ENCODE data around the gene GRB10.

GRB10 gene

DNA sequence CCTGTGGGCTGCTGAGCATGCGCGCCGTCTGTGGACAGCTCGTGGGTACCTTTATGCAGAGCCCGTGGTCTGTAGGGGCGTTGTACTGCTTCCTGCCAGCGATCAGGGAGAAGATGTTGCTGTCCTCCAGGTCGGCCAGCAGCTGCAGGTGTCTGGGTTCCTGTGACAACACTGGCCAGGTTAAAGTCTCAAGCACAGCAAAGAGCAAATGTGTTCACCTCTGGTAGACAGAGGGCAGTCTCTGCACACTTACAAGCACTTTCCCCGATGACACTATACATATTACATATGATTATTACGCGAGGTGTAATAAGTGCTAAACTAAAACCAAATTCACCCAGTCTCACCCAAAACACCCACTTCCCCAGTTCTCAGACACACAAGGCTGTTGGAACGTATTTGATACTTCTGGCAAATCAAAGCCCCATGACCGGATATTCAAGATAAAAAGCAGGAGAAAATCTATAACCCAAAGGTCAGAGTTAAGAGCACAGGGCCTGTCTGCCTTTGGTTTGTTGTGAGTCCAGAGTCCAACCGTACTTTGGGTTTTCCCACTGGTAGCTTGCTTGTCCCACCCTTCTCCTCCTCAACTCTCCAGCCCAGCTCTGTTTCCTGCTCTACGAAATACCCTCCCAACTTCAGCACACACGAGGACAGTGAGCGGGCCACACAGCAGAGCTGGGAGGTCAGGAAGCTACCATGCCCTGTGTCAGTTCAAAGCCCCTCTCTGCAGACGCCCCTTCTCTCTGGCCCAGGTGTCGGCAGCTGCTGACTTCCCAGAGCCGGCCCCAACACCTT, 167.8 kb downstream of the GRB10 start:
- Histone ChIP-seq H3K27me3 (ENCODE audit: insufficient read depth, low read length, poor library complexity) (peaks cover 7% of the 10 kb centered on the region), H3K79me2 (ENCODE audit: insufficient read depth, low read length) (no peaks in the 10 kb centered on the region), H3K4me1 (ENCODE audit: insufficient read depth, low read length) (peaks cover 20% of the 10 kb centered on the region), H3K9me3 (ENCODE audit: insufficient read depth, low read length, severe bottlenecking) (no peaks in the 10 kb centered on the region), H3K27ac (ENCODE audit: low read length) (no peak overlapping the region), H3K4me2 (ENCODE audit: insufficient read depth, low read length) (no peak overlapping the region), H4K20me1 (ENCODE audit: insufficient read depth, low read length) (no peaks in the 10 kb centered on the region), H3K4me3 (ENCODE audit: low read depth in 1 of 2, low read length in 2 of 2) (no peak overlapping the region), H2AFZ (ENCODE audit: low read depth, low read length) (no peak overlapping the region), H3K9ac (ENCODE audit: low read depth, low read length) (no peak overlapping the region), H3K36me3 (ENCODE audit: insufficient read depth, low read length) (no peaks in the 10 kb centered on the region)
- no peak for TF ChIP-seq EZH2 (IDR thresholded peaks at IDR 0.05; ENCODE audit: borderline replicate concordance, low read depth, low read length, severe bottlenecking)
- TF ChIP-seq, protein P1, sequence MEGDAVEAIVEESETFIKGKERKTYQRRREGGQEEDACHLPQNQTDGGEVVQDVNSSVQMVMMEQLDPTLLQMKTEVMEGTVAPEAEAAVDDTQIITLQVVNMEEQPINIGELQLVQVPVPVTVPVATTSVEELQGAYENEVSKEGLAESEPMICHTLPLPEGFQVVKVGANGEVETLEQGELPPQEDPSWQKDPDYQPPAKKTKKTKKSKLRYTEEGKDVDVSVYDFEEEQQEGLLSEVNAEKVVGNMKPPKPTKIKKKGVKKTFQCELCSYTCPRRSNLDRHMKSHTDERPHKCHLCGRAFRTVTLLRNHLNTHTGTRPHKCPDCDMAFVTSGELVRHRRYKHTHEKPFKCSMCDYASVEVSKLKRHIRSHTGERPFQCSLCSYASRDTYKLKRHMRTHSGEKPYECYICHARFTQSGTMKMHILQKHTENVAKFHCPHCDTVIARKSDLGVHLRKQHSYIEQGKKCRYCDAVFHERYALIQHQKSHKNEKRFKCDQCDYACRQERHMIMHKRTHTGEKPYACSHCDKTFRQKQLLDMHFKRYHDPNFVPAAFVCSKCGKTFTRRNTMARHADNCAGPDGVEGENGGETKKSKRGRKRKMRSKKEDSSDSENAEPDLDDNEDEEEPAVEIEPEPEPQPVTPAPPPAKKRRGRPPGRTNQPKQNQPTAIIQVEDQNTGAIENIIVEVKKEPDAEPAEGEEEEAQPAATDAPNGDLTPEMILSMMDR (IDR thresholded peaks at IDR 0.05; ENCODE audit: borderline replicate concordance, extremely low read depth, low read length, poor library complexity, severe bottlenecking) = peak; percentile 61
- peak; percentile 31 for DNase-seq
- ATAC-seq (ENCODE audit: insufficient read depth, low read depth) = peak; percentile 13; the same call in 2 of the 3 replicates

GRCh38 chr7:50613473-50613872, 169.2 kb downstream of the GRB10 start:
- peaks cover 34% of the 10 kb centered on the region for H3K4me1 ChIP-seq (ENCODE audit: insufficient read depth, low read length)
- no peaks in the 10 kb centered on the region for H3K79me2 ChIP-seq (ENCODE audit: insufficient read depth, low read length)
- ATAC-seq (ENCODE audit: insufficient read depth, low read depth) (no peak), DNase-seq (no peak)
- no peak for TF ChIP-seq EZH2 (IDR thresholded peaks at IDR 0.05; ENCODE audit: borderline replicate concordance, low read depth, low read length, severe bottlenecking)
- TF ChIP-seq, protein P1 (IDR thresholded peaks at IDR 0.05; ENCODE audit: borderline replicate concordance, extremely low read depth, low read length, poor library complexity, severe bottlenecking) = no peak
- H3K9ac ChIP-seq (ENCODE audit: low read depth, low read length) = no peak overlapping the region
- H4K20me1 ChIP-seq (ENCODE audit: insufficient read depth, low read length) = no peaks in the 10 kb centered on the region
- peaks cover 2% of the 10 kb centered on the region for H3K9me3 ChIP-seq (ENCODE audit: insufficient read depth, low read length, severe bottlenecking)
- H3K27ac ChIP-seq (ENCODE audit: low read length) = no peak overlapping the region
- no peaks in the 10 kb centered on the region for H3K27me3 ChIP-seq (ENCODE audit: insufficient read depth, low read length, poor library complexity)
- no peak overlapping the region for H2AFZ ChIP-seq (ENCODE audit: low read depth, low read length)
- no peak overlapping the region for H3K4me3 ChIP-seq (ENCODE audit: low read depth in 1 of 2, low read length in 2 of 2)
- no peaks in the 10 kb centered on the region for H3K36me3 ChIP-seq (ENCODE audit: insufficient read depth, low read length)
- no peak overlapping the region for H3K4me2 ChIP-seq (ENCODE audit: insufficient read depth, low read length)

DNA sequence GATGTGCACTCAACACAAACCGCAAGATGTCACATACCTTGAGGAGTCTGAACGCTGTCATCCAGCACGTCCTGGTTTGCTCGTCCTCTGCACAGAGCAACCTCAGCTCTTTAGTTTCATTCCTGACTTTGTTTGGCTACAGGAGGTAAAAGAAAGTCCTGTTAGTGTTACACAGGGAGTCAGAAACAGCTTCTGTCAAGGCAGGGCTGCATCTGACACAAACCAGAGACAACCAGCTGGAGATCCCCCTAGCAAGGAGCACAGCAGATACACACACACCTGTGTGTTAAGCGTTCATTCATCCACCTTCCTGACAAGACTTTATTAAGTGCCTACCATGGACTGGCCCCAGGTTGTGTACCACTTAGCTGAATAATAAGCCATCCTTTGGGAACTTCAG, 170.0 kb downstream of the GRB10 start:
- Histone ChIP-seq H3K27me3 (ENCODE audit: insufficient read depth, low read length, poor library complexity) (no peaks in the 10 kb centered on the region), H3K27ac (ENCODE audit: low read length) (no peak overlapping the region), H3K9me3 (ENCODE audit: insufficient read depth, low read length, severe bottlenecking) (peaks cover 6% of the 10 kb centered on the region), H3K4me3 (ENCODE audit: low read depth in 1 of 2, low read length in 2 of 2) (no peak overlapping the region), H3K4me2 (ENCODE audit: insufficient read depth, low read length) (no peak overlapping the region), H2AFZ (ENCODE audit: low read depth, low read length) (no peak overlapping the region), H4K20me1 (ENCODE audit: insufficient read depth, low read length) (no peaks in the 10 kb centered on the region), H3K36me3 (ENCODE audit: insufficient read depth, low read length) (no peaks in the 10 kb centered on the region), H3K4me1 (ENCODE audit: insufficient read depth, low read length) (peaks cover 42% of the 10 kb centered on the region), H3K9ac (ENCODE audit: low read depth, low read length) (no peak overlapping the region), H3K79me2 (ENCODE audit: insufficient read depth, low read length) (no peaks in the 10 kb centered on the region)
- no peak for DNase-seq
- no peak for TF ChIP-seq EZH2 (IDR thresholded peaks at IDR 0.05; ENCODE audit: borderline replicate concordance, low read depth, low read length, severe bottlenecking)
- TF ChIP-seq, protein P1 (IDR thresholded peaks at IDR 0.05; ENCODE audit: borderline replicate concordance, extremely low read depth, low read length, poor library complexity, severe bottlenecking) = no peak
- no peak for ATAC-seq (ENCODE audit: insufficient read depth, low read depth)
